Astrocyte (in vitro differentiated cells and primary cell): ENCODE measurements around the gene ORAI3. TPM values are rescaled to one million over a fixed set of nuclear protein-coding genes. Genes with fewer than 3 reads are reported as not detected.

Source experiments
- DNase-seq: peaks from one replicate; pipeline ENCODE4 v3.0.0-alpha.2; 2010; ENCODE audit warnings: low read depth
- FAIRE-seq: peaks from 2 replicates; lab custom pipeline; 2011; peaks lifted over from hg19 to GRCh38; lab: Jason Lieb, UNC
- H2AFZ ChIP-seq: 2 replicates; pipeline ENCODE4 v1.6.0; 2012; ENCODE audit warnings: low read depth, low read length, inconsistent platforms
- H3K27ac ChIP-seq: 2 replicates; pipeline ENCODE4 v1.5.1; 2011; ENCODE audit warnings: low read depth, low read length, inconsistent platforms
- H3K27me3 ChIP-seq: 2 replicates; pipeline ENCODE4 v1.6.0; 2011; ENCODE audit warnings: low read length, inconsistent platforms; ENCODE audit not compliant: insufficient read depth
- H3K36me3 ChIP-seq: 2 replicates; pipeline ENCODE4 v1.5.1; 2011; ENCODE audit warnings: low read length, inconsistent platforms; ENCODE audit not compliant: insufficient read depth
- H3K4me1 ChIP-seq: 2 replicates; pipeline ENCODE4 v1.5.1; 2011; ENCODE audit warnings: low read length, inconsistent platforms; ENCODE audit not compliant: insufficient read depth
- H3K4me2 ChIP-seq: 2 replicates; pipeline ENCODE4 v1.6.0; 2012; ENCODE audit warnings: low read length, inconsistent platforms
- H3K4me3 ChIP-seq: 2 replicates; pipeline ENCODE4 v1.5.1; 2011; ENCODE audit warnings: low read depth, mild to moderate bottlenecking, low read length, inconsistent platforms; ENCODE audit not compliant: insufficient read depth
- H3K79me2 ChIP-seq: 2 replicates; pipeline ENCODE4 v1.6.0; 2012; ENCODE audit warnings: mild to moderate bottlenecking, low read length, inconsistent platforms; ENCODE audit not compliant: insufficient read depth
- H3K9ac ChIP-seq: 2 replicates; pipeline ENCODE4 v1.6.0; 2012; ENCODE audit warnings: mild to moderate bottlenecking, low read length, inconsistent platforms
- H3K9me3 ChIP-seq: 2 replicates; pipeline ENCODE4 v1.5.1; 2012; ENCODE audit warnings: low read depth, mild to moderate bottlenecking, low read length, inconsistent platforms; ENCODE audit not compliant: insufficient read depth
- H4K20me1 ChIP-seq: 2 replicates; pipeline ENCODE4 v1.6.0; 2012; ENCODE audit warnings: low read length, inconsistent platforms; ENCODE audit not compliant: insufficient read depth
- H3K27ac Mint-ChIP-seq: one replicate; pipeline ENCODE4 v1.8.0; 2021; ENCODE audit warnings: mild to moderate bottlenecking, mixed read lengths; ENCODE audit not compliant: unreplicated experiment
- H3K27me3 Mint-ChIP-seq: one replicate; pipeline ENCODE4 v1.8.0; 2021; ENCODE audit warnings: low read depth, mixed read lengths; ENCODE audit not compliant: unreplicated experiment
- H3K36me3 Mint-ChIP-seq: one replicate; pipeline ENCODE4 v1.8.0; 2021; ENCODE audit warnings: low read depth, mixed read lengths; ENCODE audit not compliant: unreplicated experiment
- H3K4me1 Mint-ChIP-seq: one replicate; pipeline ENCODE4 v1.8.0; 2021; ENCODE audit warnings: low read depth, mixed read lengths; ENCODE audit not compliant: unreplicated experiment
- H3K4me3 Mint-ChIP-seq: one replicate; pipeline ENCODE4 v1.8.0; 2021; ENCODE audit warnings: mild to moderate bottlenecking, moderate library complexity, mixed read lengths; ENCODE audit not compliant: unreplicated experiment
- H3K9me3 Mint-ChIP-seq: one replicate; pipeline ENCODE4 v1.8.0; 2021; ENCODE audit warnings: mild to moderate bottlenecking, mixed read lengths; ENCODE audit not compliant: unreplicated experiment
- CTCF ChIP-seq: IDR thresholded peaks from 2 replicates; pipeline ENCODE4 v1.5.1; 2011; ENCODE audit warnings: low read depth, mild to moderate bottlenecking, inconsistent platforms, low read length, moderate library complexity; ENCODE audit not compliant: insufficient read depth
- EZH2 ChIP-seq: IDR thresholded peaks from 2 replicates; pipeline ENCODE4 v1.6.1; 2012; ENCODE audit warnings: mild to moderate bottlenecking, low read length, inconsistent platforms; ENCODE audit not compliant: insufficient read depth
- total RNA-seq: library from RNA; stranded (reverse); gene quantifications from 2 replicates; pipeline ENCODE4 v1.2.1, GENCODE V29; 2021

ORAI3 gene
- total RNA-seq, 1 donor from 2014 or later: 21.1 TPM

- H3K27me3 ChIP-seq: no peaks in the 10 kb centered on the region
- TF ChIP-seq CTCF (no peak), EZH2 (no peak)
- H4K20me1 ChIP-seq: peaks cover 34% of the 10 kb centered on the region
- Mint-ChIP-seq H3K9me3 (no peaks in the 10 kb centered on the region), H3K27ac (peak overlapping the region; percentile 66), H3K4me3 (peak overlapping the region; percentile 87), H3K36me3 (peaks cover 2% of the 10 kb centered on the region), H3K4me1 (peaks cover 11% of the 10 kb centered on the region), H3K27me3 (no peaks in the 10 kb centered on the region)
- peak overlapping the region; percentile 94 for H3K4me2 ChIP-seq
- FAIRE-seq: no peak
- peaks cover 3% of the 10 kb centered on the region for H3K36me3 ChIP-seq
- H3K79me2 ChIP-seq: peaks cover 15% of the 10 kb centered on the region
- DNase-seq: no peak
- H3K4me1 ChIP-seq: peaks cover 20% of the 10 kb centered on the region
- no peak overlapping the region for H2AFZ ChIP-seq
- peak overlapping the region; percentile 75 for H3K9ac ChIP-seq
- H3K9me3 ChIP-seq: no peaks in the 10 kb centered on the region
- H3K4me3 ChIP-seq: peak overlapping the region; percentile 60
- H3K27ac ChIP-seq: no peak overlapping the region
Measured at GRCh38 chr16:30924076-30924912, 24.6 kb upstream of the ORAI3 start.

DNA sequence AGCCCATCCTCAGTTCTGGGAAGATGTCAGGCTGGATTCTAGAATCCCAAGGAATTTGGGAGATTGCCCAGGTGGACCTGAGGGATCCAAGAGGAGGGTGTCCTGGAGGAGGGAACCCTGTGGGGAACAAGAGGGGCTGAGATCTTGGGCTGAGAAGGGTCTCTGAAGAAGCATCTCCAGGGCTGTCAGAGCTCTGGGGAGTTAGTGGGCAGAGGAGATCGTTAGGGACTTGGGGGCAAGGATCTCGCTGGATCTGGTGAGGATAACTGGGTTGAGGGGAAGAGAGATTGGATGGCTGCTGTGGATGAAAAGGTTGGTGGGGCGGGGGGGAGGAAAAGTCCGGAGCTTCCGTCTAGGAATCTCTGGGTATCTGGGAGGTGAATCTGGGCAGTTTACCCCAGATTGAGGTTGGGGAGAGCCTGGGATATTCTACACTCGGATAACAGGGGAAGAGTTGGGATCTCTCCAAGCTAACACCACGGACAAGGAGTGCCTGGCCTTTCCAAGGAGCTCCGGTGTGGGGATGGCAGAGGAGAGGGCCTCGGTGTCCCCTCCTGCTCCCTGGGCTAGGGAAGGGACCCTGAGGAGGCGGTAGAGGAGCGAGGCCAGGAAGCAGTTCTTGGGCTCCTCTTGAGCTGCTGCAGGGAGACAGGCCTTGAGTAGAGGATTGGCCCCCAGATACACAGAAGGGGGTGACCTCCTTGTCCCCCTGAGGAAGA, 23.8 kb upstream of the ORAI3 start:
- no peak for FAIRE-seq
- peaks cover 11% of the 10 kb centered on the region for H3K4me1 Mint-ChIP-seq
- no peaks in the 10 kb centered on the region for H3K27me3 Mint-ChIP-seq

More for the DNA sequence above, 23.8 kb upstream of the ORAI3 start:
- H3K27ac Mint-ChIP-seq: peak overlapping the region; percentile 66
- H3K4me3 Mint-ChIP-seq: peak overlapping the region; percentile 87
- Histone ChIP-seq H3K27me3 (no peaks in the 10 kb centered on the region), H3K4me1 (peaks cover 20% of the 10 kb centered on the region), H3K9ac (peak overlapping the region; percentile 75), H3K36me3 (peaks cover 3% of the 10 kb centered on the region), H3K4me3 (peak overlapping the region; percentile 60), H4K20me1 (peaks cover 34% of the 10 kb centered on the region), H3K9me3 (no peaks in the 10 kb centered on the region), H2AFZ (no peak overlapping the region), H3K27ac (no peak overlapping the region), H3K4me2 (peak overlapping the region; percentile 94), H3K79me2 (peaks cover 15% of the 10 kb centered on the region)
- TF ChIP-seq EZH2 (no peak), CTCF (no peak)
- no peaks in the 10 kb centered on the region for H3K9me3 Mint-ChIP-seq
- no peak for DNase-seq
- H3K36me3 Mint-ChIP-seq: peaks cover 2% of the 10 kb centered on the region
